Keratinocyte (primary cell): Measurements from ENCODE around the gene ZACN. TPM values are rescaled to one million over a fixed set of nuclear protein-coding genes. Genes with fewer than 3 reads are reported as not detected.

Source experiments
- DNase-seq: peaks from one replicate; pipeline ENCODE4 v3.0.0-alpha.2; 2011; ENCODE audit warnings: low read depth, missing footprints, low spot score
- FAIRE-seq: peaks from 2 replicates; lab custom pipeline; 2011; peaks lifted over from hg19 to GRCh38; lab: Jason Lieb, UNC
- H2AFZ ChIP-seq: 2 replicates; pipeline ENCODE4 v1.6.0; 2012; ENCODE audit warnings: low read length, control low read depth, inconsistent platforms; ENCODE audit not compliant: control insufficient read depth
- H3K27ac ChIP-seq: 2 replicates; pipeline ENCODE4 v1.5.1; 2011; ENCODE audit warnings: low read length; ENCODE audit not compliant: control insufficient read depth, insufficient read depth
- H3K27me3 ChIP-seq: 3 replicates; pipeline ENCODE4 v1.6.0; 2011; ENCODE audit warnings: low read length; ENCODE audit not compliant: control insufficient read depth, insufficient read depth; ENCODE audit errors: extremely low read depth
- H3K36me3 ChIP-seq, 2 experiments: 2 replicates in 1 of 2; 3 replicates in 1 of 2; pipeline ENCODE4 v1.5.1; 2011; ENCODE audit warnings: low read length in 2 of 2, mild to moderate bottlenecking in 1 of 2; ENCODE audit not compliant: control insufficient read depth in 2 of 2, insufficient read depth in 2 of 2; ENCODE audit errors: extremely low read depth in 1 of 2
- H3K4me1 ChIP-seq: 3 replicates; pipeline ENCODE4 v1.5.1; 2011; ENCODE audit warnings: low read length; ENCODE audit not compliant: control insufficient read depth, insufficient read depth; ENCODE audit errors: extremely low read depth
- H3K4me2 ChIP-seq: 3 replicates; pipeline ENCODE4 v1.6.0; 2011; ENCODE audit warnings: low read depth, low read length; ENCODE audit not compliant: control insufficient read depth, insufficient read depth; ENCODE audit errors: extremely low read depth
- H3K4me3 ChIP-seq, 3 experiments: fragments of 200-600 bp in 1 of 3; sonication (generic) in 1 of 3; 2 replicates in 2 of 3; 3 replicates in 1 of 3; pipeline ENCODE4 v1.5.1; 2011 to 2016; ENCODE audit warnings: low read length in 3 of 3, mild to moderate bottlenecking in 3 of 3, control low read depth in 2 of 3, inconsistent platforms in 1 of 3, low read depth in 1 of 3, mixed read lengths in 1 of 3, mixed run types in 1 of 3, moderate library complexity in 1 of 3; ENCODE audit not compliant: control insufficient read depth in 2 of 3, insufficient read depth in 2 of 3; ENCODE audit errors: extremely low read depth in 1 of 3
- H3K79me2 ChIP-seq: 2 replicates; pipeline ENCODE4 v1.6.0; 2012; ENCODE audit warnings: low read length; ENCODE audit not compliant: control insufficient read depth, insufficient read depth
- H3K9ac ChIP-seq: 3 replicates; pipeline ENCODE4 v1.6.0; 2011; ENCODE audit warnings: low read length; ENCODE audit not compliant: control insufficient read depth, insufficient read depth; ENCODE audit errors: extremely low read depth
- H3K9me1 ChIP-seq: 3 replicates; pipeline ENCODE4 v1.6.0; 2011; ENCODE audit warnings: low read length; ENCODE audit not compliant: control insufficient read depth, insufficient read depth; ENCODE audit errors: extremely low read depth
- H3K9me3 ChIP-seq: 2 replicates; pipeline ENCODE4 v1.5.1; 2012; ENCODE audit warnings: low read depth, low read length; ENCODE audit not compliant: control insufficient read depth
- H4K20me1 ChIP-seq: 3 replicates; pipeline ENCODE4 v1.6.0; 2011; ENCODE audit warnings: low read length; ENCODE audit not compliant: control insufficient read depth, insufficient read depth; ENCODE audit errors: extremely low read depth
- CTCF ChIP-seq, 3 experiments: IDR thresholded peaks in 1 of 3; conservative IDR thresholded peaks in 1 of 3; optimal IDR thresholded peaks in 1 of 3; 2 replicates in 2 of 3; 3 replicates in 1 of 3; pipeline versions ENCODE3 to v1.5.1; 2011; ENCODE audit warnings: low read length in 3 of 3, mild to moderate bottlenecking in 3 of 3, moderate library complexity in 2 of 3, control low read depth in 1 of 3, inconsistent platforms in 1 of 3; ENCODE audit not compliant: insufficient read depth in 2 of 3; ENCODE audit errors: extremely low read depth in 1 of 3
- EZH2 ChIP-seq: IDR thresholded peaks from one replicate; pipeline ENCODE4 v1.6.1; 2012; ENCODE audit warnings: inconsistent platforms, mild to moderate bottlenecking, low read length, moderate library complexity
- dilution Hi-C: fragments of 300-500 bp; cut with MboI; formaldehyde crosslinking; loops from one replicate; pipeline ENCODE4 v1.7.0; 2020; ENCODE audit warnings: low sequenced_read_pairs; ENCODE audit not compliant: extremely low pct_ligation_motif_present
- polyA plus RNA-seq, 5 experiments: library from polyadenylated mRNA; depleted of rRNA in 3 of 5; stranded (reverse) in 3 of 5; stranded (forward) in 1 of 5; unstranded in 1 of 5; fragments of >200 nt; gene quantifications; 1 replicate in 1 of 5; 2 replicates in 3 of 5; 3 replicates in 1 of 5; pipeline versions ENCODE4 v1.2.1 to v1.2.3, GENCODE V29; 2011 to 2012; ENCODE audit warnings: missing spikeins in 2 of 5, low read depth in 1 of 5, low replicate concordance in 1 of 5

ZACN gene
- polyA plus RNA-seq, 1 donor (not counting 4 experiments of a cell fraction or from before 2014, with no cell fraction given), result not detected

GRCh38 chr17:76094046-76094445 is 15.1 kb downstream of the ZACN start:
- no peak overlapping the region for H3K9ac ChIP-seq
- FAIRE-seq (no peak), DNase-seq (no peak)
- H3K4me1 ChIP-seq, result no peaks in the 10 kb centered on the region
- no peaks in the 10 kb centered on the region for H4K20me1 ChIP-seq
- H3K4me3 ChIP-seq, result no peak overlapping the region
- no peaks in the 10 kb centered on the region for H3K27me3 ChIP-seq
- H3K9me3 ChIP-seq, result no peaks in the 10 kb centered on the region
- dilution Hi-C loops, result no loop called here
- H3K79me2 ChIP-seq, result no peaks in the 10 kb centered on the region
- H3K9me1 ChIP-seq, result peaks cover 2% of the 10 kb centered on the region
- no peak for TF ChIP-seq CTCF (optimal IDR thresholded peaks at IDR 0.05 in 1 of 3, IDR thresholded peaks at IDR 0.05 in 1 of 3, conservative IDR thresholded peaks at IDR 0.05 in 1 of 3; ENCODE audit: extremely low read depth in 1 of 3, insufficient read depth in 2 of 3, low read length in 3 of 3)
- no peak for TF ChIP-seq EZH2
- no peak overlapping the region for H3K4me2 ChIP-seq
- H2AFZ ChIP-seq, result no peak overlapping the region
- H3K27ac ChIP-seq, result no peak overlapping the region
- H3K36me3 ChIP-seq, result peaks cover 26 to 39% of the 10 kb centered on the region in 2 experiments

GRCh38 chr17:76095943-76096342 is 17.0 kb downstream of the ZACN start:
- Histone ChIP-seq H3K4me1 (no peaks in the 10 kb centered on the region), H3K4me2 (no peak overlapping the region), H3K9me3 (no peaks in the 10 kb centered on the region), H3K36me3 (peaks cover 17 to 30% of the 10 kb centered on the region in 2 experiments), H3K4me3 (no peak overlapping the region), H3K9me1 (peaks cover 2% of the 10 kb centered on the region), H4K20me1 (no peaks in the 10 kb centered on the region), H3K79me2 (no peaks in the 10 kb centered on the region), H3K9ac (no peak overlapping the region), H3K27ac (no peak overlapping the region), H2AFZ (no peak overlapping the region), H3K27me3 (no peaks in the 10 kb centered on the region)
- TF ChIP-seq EZH2 (no peak), CTCF (optimal IDR thresholded peaks at IDR 0.05 in 1 of 3, IDR thresholded peaks at IDR 0.05 in 1 of 3, conservative IDR thresholded peaks at IDR 0.05 in 1 of 3; ENCODE audit: extremely low read depth in 1 of 3, insufficient read depth in 2 of 3, low read length in 3 of 3) (no peak)
- no peak for FAIRE-seq
- dilution Hi-C loops, result no loop called here
- DNase-seq, result no peak
